LNCaP clone FGC (cell line): ENCODE results near the gene SAP30.
A peak's percentile ranks its signal among the peaks of the same experiment; 100 is the strongest.

Experiments
- DNase-seq: peaks from one replicate; pipeline ENCODE4 v3.0.0-alpha.2; 2011; ENCODE audit warnings: low read depth
- H3K4me3 ChIP-seq: 2 replicates; pipeline ENCODE4 v1.5.1; 2011; ENCODE audit warnings: mild to moderate bottlenecking, low read depth, low read length, control low read depth
- CTCF ChIP-seq: IDR thresholded peaks from 2 replicates; pipeline ENCODE4 v1.5.1; 2012; ENCODE audit warnings: mild to moderate bottlenecking; ENCODE audit not compliant: control insufficient read depth, insufficient read depth; ENCODE audit errors: extremely low read depth

SAP30 gene

GRCh38 chr4:173367946-173368345 is 2.8 kb upstream of the SAP30 start:
- no peak for DNase-seq
- no peak for TF ChIP-seq CTCF
- H3K4me3 ChIP-seq, result no peak overlapping the region

- TF ChIP-seq CTCF, result no peak
- peak overlapping the region; percentile 89 for H3K4me3 ChIP-seq
- no peak for DNase-seq
Measured at GRCh38 chr4:173370130-173370476, 651 bp upstream of the SAP30 start.

GRCh38 chr4:173371292-173372192 is 788 bp downstream of the SAP30 start:
- peak overlapping the region; percentile 89 for H3K4me3 ChIP-seq
- TF ChIP-seq CTCF, result no peak
- DNase-seq, result peak; percentile 71

- no peak overlapping the region for H3K4me3 ChIP-seq
- DNase-seq, result no peak
- TF ChIP-seq CTCF, result no peak
Measured at GRCh38 chr4:173374588-173374987, 3.8 kb downstream of the SAP30 start.

- no peak for TF ChIP-seq CTCF
- no peak overlapping the region for H3K4me3 ChIP-seq
- DNase-seq, result no peak
Measured at GRCh38 chr4:173379929-173380328, 9.2 kb downstream of the SAP30 start.

GRCh38 chr4:173380987-173381386 is 10.2 kb downstream of the SAP30 start:
- DNase-seq, result no peak
- TF ChIP-seq CTCF, result no peak
- H3K4me3 ChIP-seq, result no peak overlapping the region

- no peak for TF ChIP-seq CTCF
- no peak for DNase-seq
- no peak overlapping the region for H3K4me3 ChIP-seq
Measured at GRCh38 chr4:173381610-173382009, 10.9 kb downstream of the SAP30 start.
